ENCODE results near the gene SCGN.

The SCGN gene

GRCh38 chr6:25691894-25692293 is 39.9 kb downstream of the SCGN start:
- DNase-seq, result no peak

- no peak for DNase-seq
Observed at GRCh38 chr6:25692472-25692871, 40.5 kb downstream of the SCGN start.

- no peak for DNase-seq
Observed at GRCh38 chr6:25694366-25694765, 42.4 kb downstream of the SCGN start.

- DNase-seq, result no peak
Observed at GRCh38 chr6:25695671-25696070, 43.7 kb downstream of the SCGN start.

GRCh38 chr6:25697537-25698340 is 45.7 kb downstream of the SCGN start:
- no peak for DNase-seq

GRCh38 chr6:25698631-25699030 is 46.6 kb downstream of the SCGN start:
- no peak for DNase-seq

GRCh38 chr6:25699649-25700048 is 47.6 kb downstream of the SCGN start:
- DNase-seq, result no peak

GRCh38 chr6:25700761-25701160 is 48.7 kb downstream of the SCGN start:
- no peak for DNase-seq

- DNase-seq, result no peak
Observed at GRCh38 chr6:25701807-25702206, 49.8 kb downstream of the SCGN start.

- no peak for DNase-seq
Observed at GRCh38 chr6:25703005-25703404, 51.0 kb downstream of the SCGN start.

- no peak for DNase-seq
Observed at GRCh38 chr6:25704001-25704400, 52.0 kb downstream of the SCGN start.

GRCh38 chr6:25706314-25707014 is 54.4 kb downstream of the SCGN start:
- DNase-seq, result no peak

GRCh38 chr6:25709761-25710160 is 57.7 kb downstream of the SCGN start:
- no peak for DNase-seq

- DNase-seq, result no peak
Observed at GRCh38 chr6:25710287-25710686, 58.3 kb downstream of the SCGN start.

- no peak for DNase-seq
Observed at GRCh38 chr6:25713824-25714223, 61.8 kb downstream of the SCGN start.

- no peak for DNase-seq
Observed at GRCh38 chr6:25714765-25715164, 62.8 kb downstream of the SCGN start.

- DNase-seq, result no peak
Observed at GRCh38 chr6:25715794-25716193, 63.8 kb downstream of the SCGN start.

GRCh38 chr6:25717866-25718740 is 66.1 kb downstream of the SCGN start:
- no peak for DNase-seq

- no peak for DNase-seq
Observed at GRCh38 chr6:25726122-25726911, 74.3 kb downstream of the SCGN start.

- DNase-seq, result no peak
Observed at GRCh38 chr6:25727028-25727427, 75.0 kb downstream of the SCGN start.

GRCh38 chr6:25730907-25731306 is 78.9 kb downstream of the SCGN start:
- DNase-seq, result no peak

- no peak for DNase-seq
Observed at GRCh38 chr6:25731721-25732120, 79.7 kb downstream of the SCGN start.

All from activated CD4-positive, alpha-beta T cell treated with anti-CD3 and anti-CD28 coated beads, Interleukin-2, amount 50 U/mL, for 4 hours (primary cell).